Measurements from ENCODE around the gene METTL21C. TPM values are rescaled to one million over a fixed set of nuclear protein-coding genes. Genes with fewer than 3 reads are reported as not detected.

METTL21C gene
- total RNA-seq, 1 experiment from 2014 or later, result not detected

GRCh38 chr13:102677122-102677521 is 17.7 kb downstream of the METTL21C start:
- in situ Hi-C loops (cut with HindIII; ENCODE audit: low sequenced_read_pairs), result no loop called here
- DNase-seq (ENCODE audit: low spot score), result no peak

GRCh38 chr13:102675115-102675514 is 19.7 kb downstream of the METTL21C start:
- DNase-seq (ENCODE audit: low spot score), result no peak
- in situ Hi-C loops (cut with HindIII; ENCODE audit: low sequenced_read_pairs), result no loop called here

GRCh38 chr13:102670130-102670529 is 24.7 kb downstream of the METTL21C start:
- DNase-seq (ENCODE audit: low spot score), result no peak
- in situ Hi-C loops (cut with HindIII; ENCODE audit: low sequenced_read_pairs), result no loop called here

DNA sequence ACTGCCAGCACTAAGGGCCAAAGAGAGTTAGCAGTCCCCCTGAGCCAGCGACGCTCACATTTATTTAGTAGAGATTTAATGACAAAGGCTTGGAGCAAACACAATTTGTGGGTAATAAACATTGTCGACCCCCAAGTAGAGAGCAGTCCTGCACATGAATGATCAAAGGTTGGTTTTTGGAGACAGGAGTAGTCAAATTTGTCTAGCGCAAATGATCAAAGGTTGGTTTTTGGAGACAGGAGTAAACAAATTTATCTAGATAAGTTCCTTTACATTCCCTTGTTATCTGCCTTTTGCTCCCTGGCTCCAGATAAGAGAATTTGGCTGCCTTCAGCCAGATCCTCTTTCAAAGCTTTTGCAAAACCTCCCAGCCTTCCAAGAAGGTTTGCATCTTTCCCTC is 26.9 kb downstream of the METTL21C start:
- DNase-seq (ENCODE audit: low spot score), result no peak
- in situ Hi-C loops (cut with HindIII; ENCODE audit: low sequenced_read_pairs), result no loop called here

GRCh38 chr13:102667023-102667422 is 27.8 kb downstream of the METTL21C start:
- in situ Hi-C loops (cut with HindIII; ENCODE audit: low sequenced_read_pairs), result no loop called here
- no peak for DNase-seq (ENCODE audit: low spot score)

DNA sequence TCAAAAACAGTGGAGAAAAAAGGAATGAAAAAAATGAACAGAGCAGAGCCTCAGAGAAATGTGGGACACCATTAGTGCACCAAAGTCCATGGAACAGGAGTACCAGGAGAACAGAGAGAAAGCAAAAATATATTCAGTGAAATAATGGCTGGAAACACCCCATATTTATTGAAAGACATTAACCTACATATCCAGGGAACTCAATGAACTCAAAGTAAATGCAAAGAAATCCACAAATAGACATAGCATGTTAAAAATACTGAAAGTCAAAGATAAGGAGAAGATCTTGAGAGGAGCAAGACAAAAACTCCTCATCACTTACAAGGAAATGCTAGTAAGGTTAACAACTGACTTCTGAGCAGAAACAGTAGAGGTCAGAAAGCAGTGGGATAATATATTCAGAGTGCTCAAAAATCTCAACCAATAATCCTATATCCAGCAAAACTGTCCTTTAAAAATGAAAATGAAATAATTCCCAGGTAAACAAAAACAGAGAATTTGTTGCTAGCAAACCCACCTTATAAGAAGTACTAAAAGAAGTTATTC is 35.6 kb downstream of the METTL21C start:
- in situ Hi-C loops (cut with HindIII; ENCODE audit: low sequenced_read_pairs), result no loop called here
- DNase-seq (ENCODE audit: low spot score), result no peak

DNA sequence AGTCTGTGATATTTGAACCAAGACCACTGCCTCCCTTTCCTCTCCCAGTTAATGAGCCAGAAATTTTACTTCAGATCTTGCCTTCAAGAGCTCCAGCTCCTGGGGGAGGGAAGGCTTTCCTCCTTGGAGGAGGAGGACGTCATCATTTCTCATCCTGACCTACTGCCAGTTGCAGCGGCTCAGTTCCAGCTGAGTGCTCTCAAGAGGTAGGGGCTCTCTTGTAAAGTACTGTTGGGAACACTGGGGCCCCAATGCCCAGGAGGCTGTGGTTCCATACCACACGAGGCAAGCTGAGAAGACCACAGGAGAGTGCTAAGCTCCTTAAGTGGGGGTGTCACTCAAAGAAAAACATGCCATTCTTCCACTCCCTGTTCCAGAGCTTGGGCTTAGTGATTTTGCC is 36.2 kb downstream of the METTL21C start:
- DNase-seq (ENCODE audit: low spot score), result no peak
- in situ Hi-C loops (cut with HindIII; ENCODE audit: low sequenced_read_pairs), result no loop called here

- no peak for DNase-seq (ENCODE audit: low spot score)
These were observed 37.2 kb downstream of the METTL21C start for GRCh38 chr13:102657630-102658029.

GRCh38 chr13:102654756-102655155 is 40.1 kb downstream of the METTL21C start:
- in situ Hi-C loops (cut with HindIII; ENCODE audit: low sequenced_read_pairs), result no loop called here
- no peak for DNase-seq (ENCODE audit: low spot score)

More at GRCh38 chr13:102657630-102658029, 37.2 kb downstream of the METTL21C start:
- in situ Hi-C loops (cut with HindIII; ENCODE audit: low sequenced_read_pairs), result no loop called here

DNA sequence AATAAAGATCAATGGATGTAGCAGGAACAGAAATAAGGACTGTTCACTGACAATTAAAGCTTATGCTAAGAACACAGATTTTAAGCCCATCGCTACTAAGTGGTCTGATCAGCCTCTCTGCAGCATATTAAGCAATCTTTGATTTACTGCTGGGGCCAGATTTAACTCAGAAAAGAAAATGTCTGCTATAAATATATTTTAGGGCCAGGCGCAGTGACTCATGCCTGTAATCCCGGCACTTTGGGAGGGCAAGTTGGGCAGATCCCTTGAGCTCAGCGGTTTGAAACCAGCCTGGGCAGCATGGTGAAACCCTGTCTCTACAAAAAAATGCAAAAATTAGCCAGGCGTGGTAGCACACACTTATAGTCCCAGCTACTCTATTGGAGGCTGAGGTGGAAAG is 43.0 kb downstream of the METTL21C start:
- in situ Hi-C loops (cut with HindIII; ENCODE audit: low sequenced_read_pairs), result no loop called here
- DNase-seq (ENCODE audit: low spot score), result no peak

GRCh38 chr13:102651392-102651791 is 43.5 kb downstream of the METTL21C start:
- DNase-seq (ENCODE audit: low spot score), result no peak
- in situ Hi-C loops (cut with HindIII; ENCODE audit: low sequenced_read_pairs), result no loop called here

- in situ Hi-C loops (cut with HindIII; ENCODE audit: low sequenced_read_pairs), result no loop called here
- DNase-seq (ENCODE audit: low spot score), result no peak
These were observed 44.4 kb downstream of the METTL21C start for GRCh38 chr13:102650444-102650843.

DNA sequence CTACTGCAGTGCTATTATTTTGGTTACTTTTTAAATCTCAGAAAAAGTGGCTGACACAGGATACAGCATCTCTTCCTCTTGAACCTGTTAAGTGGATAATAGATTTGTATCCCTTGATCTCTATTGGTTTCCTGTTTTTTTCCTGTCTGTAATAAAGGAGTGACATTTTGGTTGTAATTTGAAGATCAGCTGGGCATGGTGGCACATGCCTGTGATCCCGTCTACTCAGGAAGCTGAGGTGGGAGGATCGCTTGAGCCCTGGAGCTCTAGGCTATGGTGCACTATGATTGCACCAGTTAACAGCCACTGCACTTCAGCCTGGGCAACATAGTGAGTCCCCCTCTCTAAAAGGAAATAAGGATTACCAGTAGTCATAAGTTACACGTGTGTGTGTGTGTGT is 46.8 kb downstream of the METTL21C start:
- in situ Hi-C loops (cut with HindIII; ENCODE audit: low sequenced_read_pairs), result no loop called here
- no peak for DNase-seq (ENCODE audit: low spot score)

GRCh38 chr13:102645701-102646100 is 49.1 kb downstream of the METTL21C start:
- DNase-seq (ENCODE audit: low spot score), result peak; percentile 63
- in situ Hi-C loops (cut with HindIII; ENCODE audit: low sequenced_read_pairs), result no loop called here

GRCh38 chr13:102643656-102644055 is 51.2 kb downstream of the METTL21C start:
- in situ Hi-C loops (cut with HindIII; ENCODE audit: low sequenced_read_pairs), result no loop called here
- DNase-seq (ENCODE audit: low spot score), result no peak

DNA sequence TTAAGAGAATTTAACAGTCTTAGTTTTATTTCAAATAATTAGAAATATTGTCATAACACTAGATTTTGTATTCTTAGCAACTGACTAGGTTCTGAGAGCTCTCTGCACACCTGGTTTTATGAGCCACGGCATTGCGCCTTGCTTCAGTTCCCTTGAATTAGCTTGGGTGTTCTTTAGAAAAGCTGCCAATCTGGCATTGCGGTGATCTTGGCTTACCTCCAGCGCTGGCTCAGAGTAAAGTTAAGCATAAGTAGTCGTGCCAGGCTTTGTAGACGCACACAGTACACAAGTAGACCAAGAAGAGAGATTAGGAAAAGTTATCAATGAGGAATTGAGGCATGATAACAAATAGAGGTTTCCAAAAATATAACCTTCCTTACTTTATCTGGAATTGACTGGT is 52.4 kb downstream of the METTL21C start:
- peak; percentile 81 for DNase-seq (ENCODE audit: low spot score)
- in situ Hi-C loops (cut with HindIII; ENCODE audit: low sequenced_read_pairs), result no loop called here

DNA sequence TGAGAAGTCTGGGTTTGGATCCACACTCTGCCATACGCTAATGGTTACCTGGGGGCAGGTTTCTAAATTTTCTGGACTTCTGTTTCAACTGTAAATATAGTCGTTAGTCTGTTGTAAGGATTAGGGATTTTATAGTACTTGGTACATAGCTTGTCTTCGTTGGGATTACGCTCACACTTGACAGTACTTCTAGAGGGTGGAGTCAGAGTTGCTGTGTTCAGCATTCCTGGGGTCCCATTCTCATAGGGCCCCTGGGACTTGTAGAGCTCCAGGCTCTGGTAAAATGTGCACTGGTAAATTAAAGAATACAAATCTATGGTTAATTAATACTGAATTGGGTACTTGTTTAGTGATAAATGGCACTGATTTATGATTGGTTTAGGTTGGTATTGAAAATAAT is 52.8 kb downstream of the METTL21C start:
- no peak for DNase-seq (ENCODE audit: low spot score)
- in situ Hi-C loops (cut with HindIII; ENCODE audit: low sequenced_read_pairs), result no loop called here

DNA sequence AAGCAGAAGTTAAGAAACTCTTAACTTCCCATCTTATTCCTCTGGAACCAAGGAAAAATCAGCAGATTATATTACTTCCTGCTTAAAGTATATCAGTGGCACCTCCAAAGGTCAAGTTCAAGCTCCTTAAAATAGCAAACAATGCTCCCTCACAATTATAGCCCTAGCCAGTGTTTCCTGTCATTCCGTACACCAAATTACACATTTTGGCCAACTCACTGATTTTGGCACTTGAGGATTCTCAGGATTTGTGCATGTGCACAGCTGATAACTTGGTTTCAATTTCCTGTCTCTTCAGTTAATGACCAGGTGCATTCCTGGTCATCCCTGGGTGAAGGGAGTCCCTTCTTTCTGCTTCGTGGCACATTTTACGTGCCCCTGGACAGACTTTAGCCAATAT is 56.1 kb downstream of the METTL21C start:
- in situ Hi-C loops (cut with HindIII; ENCODE audit: low sequenced_read_pairs), result no loop called here
- no peak for DNase-seq (ENCODE audit: low spot score)

Measured in G401 (cell line).